GM20000 (cell line): Measurements from ENCODE around the gene PADI1.

Source experiments
- DNase-seq: peaks from one replicate; pipeline ENCODE4 v3.0.0; 2012; ENCODE audit warnings: low spot score
- TF ChIP-seq, protein P1 (sequence below): IDR thresholded peaks from 2 replicates; pipeline ENCODE4 v1.5.1; 2012; ENCODE audit warnings: mild to moderate bottlenecking, control low read depth; ENCODE audit errors: extremely low read depth, missing control alignments

PADI1 gene

DNA sequence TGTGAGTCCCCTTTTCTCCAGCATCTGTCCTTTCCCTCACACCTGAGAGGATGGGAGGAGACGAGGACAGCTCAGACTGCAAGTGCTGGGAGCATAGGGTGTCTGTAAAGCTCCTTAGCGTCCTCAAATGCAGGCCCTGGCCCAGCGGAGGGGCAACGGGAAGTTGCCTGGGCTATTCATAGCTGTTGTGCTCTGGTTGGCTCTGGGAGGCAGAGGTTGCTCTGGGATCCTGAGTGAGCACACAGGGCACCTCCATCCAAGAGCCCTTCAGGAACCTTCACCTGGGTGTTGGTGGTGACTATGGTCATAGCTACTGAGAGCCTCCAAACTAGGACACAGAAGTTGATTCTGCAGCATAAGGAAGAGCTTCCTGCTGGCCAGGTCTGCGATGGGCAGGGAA, 2.6 kb downstream of the PADI1 start:
- no peak for DNase-seq

DNA sequence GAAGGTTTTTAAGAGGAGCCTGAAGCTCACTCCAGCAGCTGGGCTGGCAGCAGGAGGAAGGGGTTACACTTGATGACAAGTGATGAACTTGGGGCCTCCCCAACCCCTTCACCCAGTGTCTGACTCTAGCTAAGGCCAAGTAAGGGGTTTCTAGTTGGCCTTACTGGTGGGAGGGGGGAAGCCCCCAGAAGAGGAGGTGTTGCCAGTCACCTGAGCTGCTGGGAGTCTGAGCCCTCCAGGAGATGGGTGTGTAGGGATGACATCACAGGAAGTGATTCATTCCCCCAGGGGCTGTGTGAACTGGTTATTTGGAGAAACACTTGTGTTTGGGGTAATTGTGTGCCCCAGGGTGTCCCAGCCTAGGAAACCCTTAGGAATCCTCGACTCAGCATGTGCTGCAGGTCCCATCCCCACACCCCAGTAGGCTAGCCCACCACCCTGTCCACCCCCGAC, 3.1 kb downstream of the PADI1 start:
- TF ChIP-seq, protein P1, sequence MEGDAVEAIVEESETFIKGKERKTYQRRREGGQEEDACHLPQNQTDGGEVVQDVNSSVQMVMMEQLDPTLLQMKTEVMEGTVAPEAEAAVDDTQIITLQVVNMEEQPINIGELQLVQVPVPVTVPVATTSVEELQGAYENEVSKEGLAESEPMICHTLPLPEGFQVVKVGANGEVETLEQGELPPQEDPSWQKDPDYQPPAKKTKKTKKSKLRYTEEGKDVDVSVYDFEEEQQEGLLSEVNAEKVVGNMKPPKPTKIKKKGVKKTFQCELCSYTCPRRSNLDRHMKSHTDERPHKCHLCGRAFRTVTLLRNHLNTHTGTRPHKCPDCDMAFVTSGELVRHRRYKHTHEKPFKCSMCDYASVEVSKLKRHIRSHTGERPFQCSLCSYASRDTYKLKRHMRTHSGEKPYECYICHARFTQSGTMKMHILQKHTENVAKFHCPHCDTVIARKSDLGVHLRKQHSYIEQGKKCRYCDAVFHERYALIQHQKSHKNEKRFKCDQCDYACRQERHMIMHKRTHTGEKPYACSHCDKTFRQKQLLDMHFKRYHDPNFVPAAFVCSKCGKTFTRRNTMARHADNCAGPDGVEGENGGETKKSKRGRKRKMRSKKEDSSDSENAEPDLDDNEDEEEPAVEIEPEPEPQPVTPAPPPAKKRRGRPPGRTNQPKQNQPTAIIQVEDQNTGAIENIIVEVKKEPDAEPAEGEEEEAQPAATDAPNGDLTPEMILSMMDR = no peak
- DNase-seq = peak; percentile 69

More for the DNA sequence above, 2.6 kb downstream of the PADI1 start:
- TF ChIP-seq, protein P1 = no peak

DNA sequence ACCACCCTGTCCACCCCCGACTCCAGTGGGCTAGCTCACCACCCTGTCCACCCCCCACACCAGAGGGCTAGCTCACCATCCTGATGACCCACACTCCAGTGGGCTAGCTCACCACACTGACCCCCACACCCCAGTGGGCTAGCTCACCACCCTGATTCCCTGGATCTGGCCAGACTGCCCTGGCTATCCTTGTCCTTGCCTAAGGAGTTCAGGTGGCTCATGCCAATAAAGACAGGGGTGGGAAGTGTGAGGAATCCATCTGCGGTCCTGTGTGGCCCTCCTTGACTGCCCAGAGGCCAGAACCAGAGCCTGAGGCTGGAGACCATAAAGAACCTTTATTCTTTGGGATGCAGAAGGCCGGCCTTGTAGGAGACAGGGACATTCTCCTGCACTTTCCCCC, 3.6 kb downstream of the PADI1 start:
- DNase-seq = no peak
- TF ChIP-seq, protein P1 = no peak

DNA sequence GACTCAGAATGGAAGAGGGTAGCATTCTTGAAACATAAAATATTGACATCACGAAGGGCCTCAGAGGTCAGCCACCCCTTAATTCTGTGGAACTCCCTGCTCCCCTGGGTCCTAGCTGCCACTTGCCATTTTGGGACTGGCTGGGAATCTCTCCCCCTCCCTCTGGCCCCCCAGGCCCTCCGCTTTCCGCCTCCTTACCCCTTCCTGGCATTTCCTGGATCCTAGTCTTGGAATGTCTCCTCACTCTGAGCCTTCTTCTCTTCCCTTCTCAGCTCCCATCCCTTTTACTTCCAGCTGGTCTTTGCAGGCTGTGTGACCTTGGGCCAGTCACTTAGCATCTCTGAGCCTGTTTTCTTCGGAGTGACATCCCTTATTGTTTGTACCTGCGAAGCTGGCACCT, 4.5 kb downstream of the PADI1 start:
- DNase-seq = no peak
- TF ChIP-seq, protein P1 = no peak

DNA sequence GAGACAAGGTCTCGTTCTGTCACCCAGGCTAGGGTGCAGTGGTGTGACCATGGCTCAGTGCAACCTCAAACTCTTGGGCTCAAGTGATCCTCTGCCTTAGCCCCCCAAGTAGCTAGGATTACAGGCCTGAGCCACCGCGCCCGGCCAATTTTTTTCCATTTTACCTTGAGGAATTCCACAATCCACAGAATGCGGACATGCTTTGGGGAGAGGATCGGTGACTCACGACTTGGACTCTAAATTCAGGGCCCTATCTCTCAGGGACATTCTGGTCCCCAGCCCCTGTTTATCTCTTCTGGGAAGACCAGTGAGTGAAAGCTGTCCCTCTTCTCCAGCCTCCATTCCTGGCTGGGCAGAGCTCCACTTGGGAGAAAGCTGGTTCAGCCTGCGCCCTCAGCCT, 5.2 kb downstream of the PADI1 start:
- no peak for DNase-seq
- TF ChIP-seq, protein P1 = no peak

DNA sequence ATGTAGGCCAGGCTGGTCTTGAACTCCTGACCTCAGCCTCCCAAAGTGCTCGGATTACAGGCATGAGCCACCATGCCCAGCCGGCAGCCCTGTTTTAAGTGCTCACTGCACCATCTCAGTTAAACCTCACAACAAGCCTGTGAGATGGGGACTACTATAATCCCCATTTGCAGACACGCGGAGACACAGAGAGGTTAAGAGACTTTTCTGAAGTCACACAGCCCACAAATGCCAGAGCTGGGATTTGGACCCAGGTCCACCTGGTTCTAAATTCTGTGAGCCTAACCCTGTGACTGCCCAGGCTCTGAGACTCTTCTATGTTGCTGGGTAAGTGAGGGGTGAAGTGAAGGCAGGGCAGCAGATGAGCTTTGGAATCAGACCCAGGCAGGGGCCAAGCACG, 6.4 kb downstream of the PADI1 start:
- TF ChIP-seq, protein P1 = no peak
- no peak for DNase-seq

DNA sequence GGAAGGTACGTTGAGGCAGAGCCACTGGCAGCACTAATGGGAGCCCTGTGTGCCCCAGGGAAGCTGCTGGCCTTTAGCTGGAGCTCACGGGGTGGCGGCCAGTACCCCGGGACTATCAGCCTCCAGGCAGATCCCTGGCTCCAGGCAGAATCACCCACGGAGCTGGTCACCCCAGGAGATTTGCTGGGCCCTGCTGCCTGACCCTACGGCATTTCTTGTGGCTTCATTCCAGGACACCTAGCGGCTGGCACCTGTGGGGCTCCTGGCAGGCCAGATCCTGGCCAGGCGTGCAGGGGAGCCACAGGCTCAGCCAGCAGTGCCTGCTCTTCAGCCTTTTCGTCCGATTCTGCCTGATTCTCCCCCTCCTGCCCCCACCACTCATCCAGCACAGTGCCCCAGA, 7.1 kb downstream of the PADI1 start:
- TF ChIP-seq, protein P1 = no peak
- DNase-seq = no peak
